VCaP (cell line): Measurements from ENCODE around the gene FBXO34.

Experiments used
- H3K27ac ChIP-seq: fragments of 450-650 bp; 2 replicates; pipeline ENCODE4 v1.5.1; 2017
- TF ChIP-seq, protein P1 (sequence below): fragments of 450-650 bp; conservative IDR thresholded peaks from 2 replicates; pipeline ENCODE4 v1.5.1; 2017; ENCODE audit warnings: mild to moderate bottlenecking, moderate library complexity

The FBXO34 gene

DNA sequence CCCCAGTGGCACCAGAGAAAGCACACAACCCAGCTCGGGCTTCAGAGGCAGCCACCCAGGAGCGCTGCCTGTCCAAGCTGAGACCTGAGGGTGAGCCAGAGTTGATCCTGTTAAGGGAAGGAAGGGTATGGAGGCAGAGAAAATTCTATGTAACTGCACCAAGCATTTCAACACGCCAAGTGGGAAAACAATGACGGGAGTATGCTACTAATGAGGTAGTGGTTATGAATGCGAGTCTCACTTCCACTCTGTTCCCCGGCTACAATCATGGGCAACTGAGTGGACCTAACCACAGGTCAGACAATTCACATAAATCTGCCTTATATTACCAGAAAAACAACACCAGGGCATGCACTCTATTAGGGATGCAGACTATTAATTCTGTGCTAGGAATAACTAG lies 130.5 kb downstream of the FBXO34 start:
- H3K27ac ChIP-seq = no peak overlapping the region
- TF ChIP-seq, protein P1, sequence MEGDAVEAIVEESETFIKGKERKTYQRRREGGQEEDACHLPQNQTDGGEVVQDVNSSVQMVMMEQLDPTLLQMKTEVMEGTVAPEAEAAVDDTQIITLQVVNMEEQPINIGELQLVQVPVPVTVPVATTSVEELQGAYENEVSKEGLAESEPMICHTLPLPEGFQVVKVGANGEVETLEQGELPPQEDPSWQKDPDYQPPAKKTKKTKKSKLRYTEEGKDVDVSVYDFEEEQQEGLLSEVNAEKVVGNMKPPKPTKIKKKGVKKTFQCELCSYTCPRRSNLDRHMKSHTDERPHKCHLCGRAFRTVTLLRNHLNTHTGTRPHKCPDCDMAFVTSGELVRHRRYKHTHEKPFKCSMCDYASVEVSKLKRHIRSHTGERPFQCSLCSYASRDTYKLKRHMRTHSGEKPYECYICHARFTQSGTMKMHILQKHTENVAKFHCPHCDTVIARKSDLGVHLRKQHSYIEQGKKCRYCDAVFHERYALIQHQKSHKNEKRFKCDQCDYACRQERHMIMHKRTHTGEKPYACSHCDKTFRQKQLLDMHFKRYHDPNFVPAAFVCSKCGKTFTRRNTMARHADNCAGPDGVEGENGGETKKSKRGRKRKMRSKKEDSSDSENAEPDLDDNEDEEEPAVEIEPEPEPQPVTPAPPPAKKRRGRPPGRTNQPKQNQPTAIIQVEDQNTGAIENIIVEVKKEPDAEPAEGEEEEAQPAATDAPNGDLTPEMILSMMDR = no peak
